Esophagus muscularis mucosa (tissue), 4 donors: Measurements from ENCODE around the gene RNF220.

ENCODE experiments used
- EP300 ChIP-seq: sonication (generic); formaldehyde crosslinking; IDR thresholded peaks from one replicate; pipeline ENCODE4 v1.6.1; 2017; ENCODE audit warnings: antibody characterized with exemption
- POLR2A ChIP-seq: fragments of 450-650 bp; IDR thresholded peaks from one replicate; pipeline ENCODE4 v1.6.1; 2017; ENCODE audit warnings: antibody characterized with exemption, moderate library complexity, mild to moderate bottlenecking, low read depth
- POLR2AphosphoS5 ChIP-seq, 2 donors: sonication (generic); formaldehyde crosslinking; IDR thresholded peaks; one replicate each; pipeline ENCODE4 v1.6.1; 2017; ENCODE audit warnings: antibody characterized with exemption in 2 of 2
- TF ChIP-seq, protein P1 (sequence below), 3 experiments: fragments of 200-600 bp in 2 of 3; fragments of 450-650 bp in 1 of 3; sonication (generic) in 2 of 3; IDR thresholded peaks; one replicate each; pipeline ENCODE4 v1.5.1; 2017 to 2019; ENCODE audit warnings: antibody characterized with exemption in 3 of 3, mild to moderate bottlenecking in 2 of 3, moderate library complexity in 1 of 3

DNA sequence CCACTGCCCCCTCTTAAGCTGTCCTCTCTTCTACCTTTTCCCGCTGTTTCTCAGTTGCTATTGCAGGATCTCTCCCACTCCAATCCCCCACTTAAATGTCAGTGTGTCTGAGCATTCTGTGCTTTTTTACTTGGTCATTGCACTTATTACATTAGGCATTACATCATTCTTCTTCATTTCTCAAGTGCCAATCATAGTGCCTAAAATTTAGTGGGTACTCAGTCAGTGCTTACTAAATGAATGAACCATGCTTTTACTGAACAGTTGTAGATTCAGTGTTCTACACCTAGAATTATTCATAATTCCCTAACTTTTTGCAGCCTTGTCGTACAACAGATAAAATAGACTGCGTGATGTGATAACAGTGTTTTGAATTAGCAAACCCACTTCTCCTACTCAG is 288.8 kb downstream of the RNF220 start:
- TF ChIP-seq, protein P1, sequence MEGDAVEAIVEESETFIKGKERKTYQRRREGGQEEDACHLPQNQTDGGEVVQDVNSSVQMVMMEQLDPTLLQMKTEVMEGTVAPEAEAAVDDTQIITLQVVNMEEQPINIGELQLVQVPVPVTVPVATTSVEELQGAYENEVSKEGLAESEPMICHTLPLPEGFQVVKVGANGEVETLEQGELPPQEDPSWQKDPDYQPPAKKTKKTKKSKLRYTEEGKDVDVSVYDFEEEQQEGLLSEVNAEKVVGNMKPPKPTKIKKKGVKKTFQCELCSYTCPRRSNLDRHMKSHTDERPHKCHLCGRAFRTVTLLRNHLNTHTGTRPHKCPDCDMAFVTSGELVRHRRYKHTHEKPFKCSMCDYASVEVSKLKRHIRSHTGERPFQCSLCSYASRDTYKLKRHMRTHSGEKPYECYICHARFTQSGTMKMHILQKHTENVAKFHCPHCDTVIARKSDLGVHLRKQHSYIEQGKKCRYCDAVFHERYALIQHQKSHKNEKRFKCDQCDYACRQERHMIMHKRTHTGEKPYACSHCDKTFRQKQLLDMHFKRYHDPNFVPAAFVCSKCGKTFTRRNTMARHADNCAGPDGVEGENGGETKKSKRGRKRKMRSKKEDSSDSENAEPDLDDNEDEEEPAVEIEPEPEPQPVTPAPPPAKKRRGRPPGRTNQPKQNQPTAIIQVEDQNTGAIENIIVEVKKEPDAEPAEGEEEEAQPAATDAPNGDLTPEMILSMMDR (IDR thresholded peaks at IDR 0.05) = no peak
- no peak for TF ChIP-seq EP300
- TF ChIP-seq POLR2A = no peak
- TF ChIP-seq POLR2AphosphoS5 (IDR thresholded peaks at IDR 0.05) = no peak
